Small intestine (tissue), 7 donors: ENCODE measurements around the gene MIPOL1. TPM values are rescaled to one million over a fixed set of nuclear protein-coding genes. Genes with fewer than 3 reads are reported as not detected.

Experiments used
- DNase-seq, 2 donors: peaks; one replicate each; pipeline versions ENCODE4 v3.0.0 to v3.0.0-alpha.2; 2013
- FAIRE-seq: peaks from 2 replicates; lab custom pipeline; 2012; peaks lifted over from hg19 to GRCh38; lab: Jason Lieb, UNC
- H3K27ac ChIP-seq, 3 donors: one replicate each; pipeline ENCODE4 v1.5.1; 2013; ENCODE audit warnings: low read length in 2 of 3, mild to moderate bottlenecking in 2 of 3, control low read depth in 1 of 3, inconsistent platforms in 1 of 3, low read depth in 1 of 3, moderate library complexity in 1 of 3
- H3K27me3 ChIP-seq, 3 donors: one replicate each; pipeline ENCODE4 v1.6.1; 2013; ENCODE audit warnings: low read length in 3 of 3, inconsistent platforms in 1 of 3; ENCODE audit not compliant: control insufficient read depth in 3 of 3, insufficient read depth in 3 of 3
- H3K36me3 ChIP-seq, 3 donors: one replicate each; pipeline ENCODE4 v1.6.1; 2013; ENCODE audit warnings: low read length in 3 of 3, inconsistent platforms in 1 of 3, low read depth in 1 of 3, mild to moderate bottlenecking in 1 of 3, moderate library complexity in 1 of 3; ENCODE audit not compliant: control insufficient read depth in 3 of 3, insufficient read depth in 2 of 3
- H3K4me1 ChIP-seq, 3 donors: one replicate each; pipeline ENCODE4 v1.6.1; 2013; ENCODE audit warnings: low read length in 2 of 3, inconsistent platforms in 1 of 3, low read depth in 1 of 3, mild to moderate bottlenecking in 1 of 3, moderate library complexity in 1 of 3; ENCODE audit not compliant: control insufficient read depth in 3 of 3, insufficient read depth in 2 of 3
- H3K4me3 ChIP-seq, 3 donors: one replicate each; pipeline ENCODE4 v1.5.1; 2013; ENCODE audit warnings: low read length in 3 of 3, control low read depth in 1 of 3, inconsistent platforms in 1 of 3, low read depth in 1 of 3, mild to moderate bottlenecking in 1 of 3, moderate library complexity in 1 of 3
- H3K9me3 ChIP-seq, 2 donors: one replicate each; pipeline ENCODE4 v1.6.1; 2013; ENCODE audit warnings: low read depth in 1 of 2, low read length in 1 of 2; ENCODE audit not compliant: control insufficient read depth in 2 of 2, insufficient read depth in 1 of 2
- WGBS, 3 donors: extraction: QIAGEN DNeasy Blood & Tissue Kit; methylation state at CpG; one replicate each; pipeline ENCODE4 v1.1.7; 2013; 5-methylcytosine and 5-hydroxymethylcytosine counted together
- polyA plus RNA-seq, 4 donors: library from polyadenylated mRNA; stranded (reverse) in 3 of 4; unstranded in 1 of 4; fragments of 200-250 nt in 3 of 4; fragments of 120-200 nt in 1 of 4; gene quantifications; one replicate each; pipeline versions ENCODE4 v1.2.1 to v1.2.3, GENCODE V29; 2013
- donor health status: healthy with polysubstance abuse.
- donor health status: control.
- donor health status: control.
- donor health status: Bipolar disorder and iron deficiency.
- donor health status: healthy.

Gene MIPOL1
- polyA plus RNA-seq, 4 donors = 0.45 to 9.2 (median 2.3) TPM

DNA sequence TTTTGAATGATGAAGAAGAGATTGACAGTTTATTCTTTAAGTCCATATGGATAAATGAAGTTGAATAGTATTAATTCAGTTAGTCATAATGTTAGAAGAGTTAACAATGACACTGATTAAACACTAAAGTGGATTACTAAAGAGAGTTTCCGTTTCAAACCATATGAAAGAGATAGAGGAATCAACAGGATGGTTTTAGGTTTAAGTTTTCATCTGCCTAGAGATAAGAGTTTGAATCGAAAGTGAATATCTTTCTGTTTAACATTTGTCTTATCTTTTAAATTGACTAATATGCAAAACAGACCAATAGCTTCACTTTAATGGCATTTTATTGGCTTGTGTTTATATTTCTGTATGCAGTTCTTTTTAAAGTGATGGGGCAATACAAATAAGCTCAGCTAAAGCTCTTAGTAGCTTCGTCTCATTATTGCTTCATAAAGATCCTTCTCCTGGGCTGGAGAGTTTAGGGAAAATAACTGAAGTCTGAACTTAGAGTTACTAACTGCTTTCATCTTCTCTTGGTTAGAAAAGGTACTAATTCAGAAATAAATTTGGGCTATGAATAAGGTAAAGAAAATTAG is 66.0 kb downstream of the MIPOL1 start:
- FAIRE-seq (no peak), DNase-seq (no peak)
- no peaks in the 10 kb centered on the region for H3K27me3 ChIP-seq
- H3K36me3 ChIP-seq = no peaks in the 10 kb centered on the region
- no peak overlapping the region for H3K4me3 ChIP-seq
- no peaks in the 10 kb centered on the region for H3K4me1 ChIP-seq
- no peak overlapping the region for H3K27ac ChIP-seq
- 21 to 33% (median 33%) methylated on average over 3 of the region's 3 CpGs for WGBS, 3 donors
- no peaks in the 10 kb centered on the region for H3K9me3 ChIP-seq

- Histone ChIP-seq H3K9me3 (no peaks in the 10 kb centered on the region), H3K36me3 (no peaks in the 10 kb centered on the region), H3K27ac (no peak overlapping the region), H3K4me1 (no peaks in the 10 kb centered on the region), H3K27me3 (no peaks in the 10 kb centered on the region), H3K4me3 (no peak overlapping the region)
- FAIRE-seq (no peak), DNase-seq (no peak)
Observed at GRCh38 chr14:37268788-37269187, 71.1 kb downstream of the MIPOL1 start.

DNA sequence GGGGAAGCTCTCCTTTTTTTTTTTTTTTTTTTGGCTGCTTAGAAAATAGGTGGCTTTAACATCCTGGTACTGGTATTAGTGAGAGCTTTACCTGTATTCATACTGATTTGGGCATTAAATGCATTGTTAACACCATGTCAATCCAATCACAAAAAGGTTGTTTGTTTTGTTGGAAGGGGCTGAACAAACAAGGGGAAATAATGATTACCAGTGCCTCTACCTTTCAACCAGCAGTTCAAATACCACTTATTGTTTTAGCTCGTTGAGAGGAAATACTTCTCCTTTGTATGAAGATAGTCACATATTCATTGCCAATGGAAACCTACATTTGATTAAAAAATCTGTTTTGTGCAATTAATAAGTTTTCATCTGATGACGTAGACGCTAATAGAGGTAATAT is 72.9 kb downstream of the MIPOL1 start:
- 84 to 90% (median 85%) methylated on average over 3 of the region's 3 CpGs for WGBS, 3 donors
- FAIRE-seq (no peak), DNase-seq (no peak)
- Histone ChIP-seq H3K9me3 (no peaks in the 10 kb centered on the region), H3K27ac (no peak overlapping the region), H3K27me3 (no peaks in the 10 kb centered on the region), H3K36me3 (no peaks in the 10 kb centered on the region), H3K4me1 (no peaks in the 10 kb centered on the region), H3K4me3 (no peak overlapping the region)

DNA sequence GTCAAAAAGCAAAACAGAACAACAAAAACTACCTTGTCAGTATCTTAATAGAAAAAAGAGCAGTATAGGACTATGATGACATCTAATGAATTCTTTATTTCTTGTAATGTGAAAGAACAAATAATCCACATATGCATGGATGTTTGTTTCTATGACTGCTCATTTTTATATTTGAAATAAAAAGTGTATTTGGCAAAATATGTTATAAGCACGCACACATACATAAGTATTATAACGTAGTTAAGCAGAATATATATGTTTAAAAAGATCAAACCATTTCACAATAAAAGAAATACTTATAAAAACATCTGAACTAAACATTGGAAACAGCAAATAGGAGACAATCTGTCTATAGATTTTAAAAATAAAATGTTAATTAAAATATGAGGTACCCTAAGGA is 74.8 kb downstream of the MIPOL1 start:
- H3K36me3 ChIP-seq = no peaks in the 10 kb centered on the region
- no peaks in the 10 kb centered on the region for H3K4me1 ChIP-seq
- no peak overlapping the region for H3K4me3 ChIP-seq
- WGBS, 3 donors = 93 to 97% (median 94%) methylated on average over 2 of the region's 2 CpGs
- no peak overlapping the region for H3K27ac ChIP-seq
- DNase-seq (no peak), FAIRE-seq (no peak)
- H3K27me3 ChIP-seq = no peaks in the 10 kb centered on the region
- no peaks in the 10 kb centered on the region for H3K9me3 ChIP-seq

DNA sequence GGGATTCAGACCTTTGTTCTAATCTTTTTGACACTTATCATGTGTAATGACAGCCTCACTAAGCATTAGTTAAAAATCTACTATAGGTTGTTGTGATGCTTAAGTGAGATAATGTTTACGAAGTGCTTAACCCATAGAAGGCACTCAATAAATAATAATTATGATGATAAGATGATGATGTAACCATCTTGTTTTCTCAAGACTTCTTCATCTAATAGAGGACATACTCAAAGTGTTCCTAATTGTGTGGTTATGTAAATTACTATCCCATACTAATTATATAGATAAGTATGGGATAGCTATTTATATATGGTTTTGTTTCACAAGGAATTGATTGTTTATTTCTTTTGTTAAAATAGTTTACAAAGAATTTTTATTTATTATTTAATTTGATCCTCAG is 76.9 kb downstream of the MIPOL1 start:
- Histone ChIP-seq H3K36me3 (no peaks in the 10 kb centered on the region), H3K4me1 (no peaks in the 10 kb centered on the region), H3K27ac (no peak overlapping the region), H3K27me3 (no peaks in the 10 kb centered on the region), H3K4me3 (no peak overlapping the region), H3K9me3 (no peaks in the 10 kb centered on the region)
- 47 to 79% (median 56%) methylated on average over 1 of the region's 1 CpG for WGBS, 3 donors
- peak; percentile 81 for FAIRE-seq
- no peak for DNase-seq

GRCh38 chr14:37275963-37276362 is 78.2 kb downstream of the MIPOL1 start:
- FAIRE-seq (no peak), DNase-seq (no peak)
- no peaks in the 10 kb centered on the region for H3K9me3 ChIP-seq
- H3K4me1 ChIP-seq = no peaks in the 10 kb centered on the region
- no peak overlapping the region for H3K4me3 ChIP-seq
- no peaks in the 10 kb centered on the region for H3K27me3 ChIP-seq
- H3K36me3 ChIP-seq = no peaks in the 10 kb centered on the region
- no peak overlapping the region for H3K27ac ChIP-seq

DNA sequence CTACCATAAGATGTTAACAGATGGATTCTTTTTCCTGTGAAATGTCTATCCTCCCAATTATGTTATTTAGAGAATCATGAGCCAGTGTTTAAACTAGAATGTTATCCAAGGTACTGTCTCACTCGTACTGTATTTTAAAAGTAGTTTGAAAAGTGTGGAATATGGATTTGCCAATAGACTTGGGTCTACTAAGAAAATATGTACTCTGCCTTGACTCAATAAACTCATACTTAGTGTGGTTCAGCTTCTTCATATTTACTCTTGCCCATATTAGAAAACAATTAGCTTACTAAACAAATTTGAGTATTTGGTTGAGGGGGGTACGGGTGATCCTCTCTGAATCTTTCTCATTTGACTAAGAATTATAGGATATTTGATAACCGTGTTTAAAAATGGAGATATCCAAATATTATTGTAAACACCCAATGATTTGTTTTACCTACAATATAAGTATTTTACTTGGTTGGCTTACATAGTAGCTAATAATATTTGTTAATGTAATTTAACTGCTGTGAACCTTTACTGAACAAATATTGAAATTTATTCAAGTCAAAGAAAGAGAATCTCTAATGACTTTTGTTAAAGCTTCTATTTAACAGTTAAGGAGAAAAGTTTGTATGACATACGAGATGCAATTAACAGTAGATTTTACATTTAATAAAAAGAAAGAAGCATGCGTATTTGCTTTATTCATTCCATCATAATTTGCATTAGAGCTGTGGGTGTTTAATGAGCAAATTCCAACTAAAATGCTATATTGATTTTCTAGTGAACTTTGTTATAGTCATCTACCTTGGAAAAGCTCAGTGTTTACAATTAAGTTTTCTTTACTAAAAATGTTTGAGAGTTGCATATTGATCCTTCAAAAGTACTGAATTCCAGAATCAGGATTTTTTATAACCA is 81.2 kb downstream of the MIPOL1 start:
- no peaks in the 10 kb centered on the region for H3K36me3 ChIP-seq
- FAIRE-seq = no peak
- H3K4me1 ChIP-seq = no peaks in the 10 kb centered on the region

DNA sequence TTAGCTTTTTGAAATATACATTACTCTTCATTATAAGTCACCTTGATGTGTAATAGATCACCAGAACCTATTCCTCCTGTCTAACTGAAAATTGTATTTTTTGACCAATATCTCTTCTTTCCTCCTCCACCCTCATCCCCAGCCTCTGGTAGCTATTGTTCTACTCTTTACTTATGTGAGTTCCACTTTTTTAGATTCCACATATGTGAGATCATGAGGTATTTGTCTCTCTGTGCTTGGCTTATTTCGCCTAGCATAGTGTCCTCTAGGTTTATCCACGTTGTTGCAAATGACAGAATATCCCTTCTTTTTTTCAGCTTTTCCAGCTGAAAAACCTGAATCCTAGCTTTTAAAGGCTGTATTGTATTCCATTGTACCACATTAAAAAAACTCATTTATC is 82.1 kb downstream of the MIPOL1 start:
- Histone ChIP-seq H3K9me3 (no peaks in the 10 kb centered on the region), H3K36me3 (no peaks in the 10 kb centered on the region), H3K27ac (no peak overlapping the region), H3K4me1 (no peaks in the 10 kb centered on the region), H3K4me3 (no peak overlapping the region), H3K27me3 (no peaks in the 10 kb centered on the region)
- FAIRE-seq = no peak
- WGBS, 3 donors = 92 to 95% (median 94%) methylated on average over 2 of the region's 2 CpGs
- DNase-seq = no peak

More for the DNA sequence above, 81.2 kb downstream of the MIPOL1 start:
- 84 to 92% (median 86%) methylated on average over 5 of the region's 5 CpGs for WGBS, 3 donors
- no peak for DNase-seq
- no peaks in the 10 kb centered on the region for H3K9me3 ChIP-seq
- H3K27ac ChIP-seq = no peak overlapping the region
- H3K4me3 ChIP-seq = no peak overlapping the region
- no peaks in the 10 kb centered on the region for H3K27me3 ChIP-seq
